Left lobe of liver (tissue), 2 donors: Measurements from ENCODE around the gene GRK6. TPM values are rescaled to one million over a fixed set of nuclear protein-coding genes. Genes with fewer than 3 reads are reported as not detected.

Experiments used
- ATAC-seq: fragments of 200-7000 bp; cut with Tn5 transposase; one replicate; pipeline ENCODE4 v1.9.1; 2020; ENCODE audit warnings: mild to moderate bottlenecking, moderate library complexity
- DNase-seq: peaks from one replicate; pipeline ENCODE4 v3.0.0-alpha.2; 2020; ENCODE audit warnings: low spot score
- total RNA-seq: library from RNA; stranded (reverse); gene quantifications from one replicate; pipeline ENCODE4 v1.2.1, GENCODE V29; 2021
- donor health status: DM: no; HTN: no; CAD: no; lungs with moderate emphysema.
- donor health status: DM: no; HTN: yes; CAD: no.

The GRK6 gene
- total RNA-seq, 1 donor from 2014 or later: 9.8 TPM

GRCh38 chr5:177450667-177451424 is 24.4 kb downstream of the GRK6 start:
- no peak for ATAC-seq
- no peak for DNase-seq

GRCh38 chr5:177452688-177453638 is 26.5 kb downstream of the GRK6 start:
- no peak for DNase-seq
- no peak for ATAC-seq

- DNase-seq (no peak), ATAC-seq (no peak)
These were observed 27.4 kb downstream of the GRK6 start for GRCh38 chr5:177453852-177454396.

- DNase-seq (peak; percentile 93), ATAC-seq (peak; percentile 75)
These were observed 28.0 kb downstream of the GRK6 start for GRCh38 chr5:177454397-177455035.

GRCh38 chr5:177455036-177455660 is 28.7 kb downstream of the GRK6 start:
- DNase-seq (peak; percentile 88), ATAC-seq (peak; percentile 69)

- DNase-seq (peak; percentile 89), ATAC-seq (peak; percentile 68)
These were observed 29.4 kb downstream of the GRK6 start for GRCh38 chr5:177455661-177456590.

- no peak for ATAC-seq
- DNase-seq: no peak
These were observed 30.1 kb downstream of the GRK6 start for GRCh38 chr5:177456591-177456964.

- peak; percentile 64 for ATAC-seq
These were observed 30.7 kb downstream of the GRK6 start for GRCh38 chr5:177456976-177457851.

GRCh38 chr5:177457852-177458681 is 31.6 kb downstream of the GRK6 start:
- DNase-seq (peak; percentile 51), ATAC-seq (no peak)

More at GRCh38 chr5:177456976-177457851, 30.7 kb downstream of the GRK6 start:
- DNase-seq: peak; percentile 84

GRCh38 chr5:177458912-177459350 is 32.5 kb downstream of the GRK6 start:
- no peak for ATAC-seq

GRCh38 chr5:177459357-177459756 is 32.9 kb downstream of the GRK6 start:
- DNase-seq (no peak), ATAC-seq (no peak)

More at GRCh38 chr5:177458912-177459350, 32.5 kb downstream of the GRK6 start:
- peak; percentile 49 for DNase-seq

GRCh38 chr5:177459819-177460628 is 33.5 kb downstream of the GRK6 start:
- no peak for ATAC-seq
- DNase-seq: no peak

- ATAC-seq: peak; percentile 5
- DNase-seq: no peak
These were observed 35.7 kb downstream of the GRK6 start for GRCh38 chr5:177462021-177462670.

GRCh38 chr5:177465044-177465443 is 38.6 kb downstream of the GRK6 start:
- no peak for DNase-seq
- ATAC-seq: no peak

- ATAC-seq (no peak), DNase-seq (no peak)
These were observed 40.4 kb downstream of the GRK6 start for GRCh38 chr5:177466861-177467260.

GRCh38 chr5:177467436-177467835 is 41.0 kb downstream of the GRK6 start:
- ATAC-seq: no peak
- DNase-seq: no peak
